Activated CD8-positive, alpha-beta memory T cell treated with anti-CD3 and anti-CD28 coated beads for 1 hour (primary cell): ENCODE measurements around the gene CEP126.
"Not testable (repeated sequence)": the region's sequence is repeated elsewhere in the genome, so short reads cannot be mapped to it uniquely, and the experiment has no call there.

Experiments
- DNase-seq, 2 donors: peaks; one replicate each; pipeline ENCODE4 v3.0.0-alpha.2; 2020; ENCODE audit warnings: low read depth in 1 of 2; ENCODE audit errors: extremely low read depth in 1 of 2

Gene CEP126

GRCh38 chr11:101923554-101923953, 8.7 kb downstream of the CEP126 start:
- no peak for DNase-seq

GRCh38 chr11:101929294-101929915, 14.6 kb downstream of the CEP126 start:
- DNase-seq: no peak

- DNase-seq: no peak
Observed at GRCh38 chr11:101931692-101932091, 16.9 kb downstream of the CEP126 start.

- no peak for DNase-seq
Observed at GRCh38 chr11:101940901-101941520, 26.2 kb downstream of the CEP126 start.

GRCh38 chr11:101944923-101945322, 30.1 kb downstream of the CEP126 start:
- no peak for DNase-seq

- DNase-seq: no peak
Observed at GRCh38 chr11:101945448-101945847, 30.6 kb downstream of the CEP126 start.

- DNase-seq: no peak
Observed at GRCh38 chr11:101949680-101950220, 34.9 kb downstream of the CEP126 start.

GRCh38 chr11:101955278-101955677, 40.5 kb downstream of the CEP126 start:
- DNase-seq: no peak

GRCh38 chr11:101955701-101956100, 40.9 kb downstream of the CEP126 start:
- no peak for DNase-seq

- DNase-seq: no peak
Observed at GRCh38 chr11:101960231-101960630, 45.4 kb downstream of the CEP126 start.

GRCh38 chr11:101964200-101964599, 49.4 kb downstream of the CEP126 start:
- DNase-seq: not testable (repeated sequence)

- no peak for DNase-seq
Observed at GRCh38 chr11:101974255-101974654, 59.4 kb downstream of the CEP126 start.

- DNase-seq: no peak
Observed at GRCh38 chr11:101974771-101975170, 60.0 kb downstream of the CEP126 start.

GRCh38 chr11:101975734-101976133, 60.9 kb downstream of the CEP126 start:
- no peak for DNase-seq

- no peak for DNase-seq
Observed at GRCh38 chr11:101987370-101987769, 72.6 kb downstream of the CEP126 start.

- no peak for DNase-seq
Observed at GRCh38 chr11:101993172-101993571, 78.4 kb downstream of the CEP126 start.

- not testable (repeated sequence) for DNase-seq
Observed at GRCh38 chr11:101994052-101994469, 79.3 kb downstream of the CEP126 start.

- no peak for DNase-seq
Observed at GRCh38 chr11:101996111-101996510, 81.3 kb downstream of the CEP126 start.

GRCh38 chr11:102001657-102002338, 87.0 kb downstream of the CEP126 start:
- no peak for DNase-seq

GRCh38 chr11:102004220-102004619, 89.4 kb downstream of the CEP126 start:
- DNase-seq: no peak

- DNase-seq: no peak
Observed at GRCh38 chr11:102005306-102005705, 90.5 kb downstream of the CEP126 start.
